Small intestine (tissue), 7 donors: ENCODE data around the gene PDE6A. TPM values are rescaled to one million over a fixed set of nuclear protein-coding genes. Genes with fewer than 3 reads are reported as not detected.
"Not testable (repeated sequence)": the region's sequence is repeated elsewhere in the genome, so short reads cannot be mapped to it uniquely, and the experiment has no call there.

Source experiments
- DNase-seq, 2 donors: peaks; one replicate each; pipeline versions ENCODE4 v3.0.0 to v3.0.0-alpha.2; 2013
- FAIRE-seq: peaks from 2 replicates; lab custom pipeline; 2012; peaks lifted over from hg19 to GRCh38; lab: Jason Lieb, UNC
- H3K27ac ChIP-seq, 3 donors: one replicate each; pipeline ENCODE4 v1.5.1; 2013; ENCODE audit warnings: low read length in 2 of 3, mild to moderate bottlenecking in 2 of 3, control low read depth in 1 of 3, inconsistent platforms in 1 of 3, low read depth in 1 of 3, moderate library complexity in 1 of 3
- H3K27me3 ChIP-seq, 3 donors: one replicate each; pipeline ENCODE4 v1.6.1; 2013; ENCODE audit warnings: low read length in 3 of 3, inconsistent platforms in 1 of 3; ENCODE audit not compliant: control insufficient read depth in 3 of 3, insufficient read depth in 3 of 3
- H3K36me3 ChIP-seq, 3 donors: one replicate each; pipeline ENCODE4 v1.6.1; 2013; ENCODE audit warnings: low read length in 3 of 3, inconsistent platforms in 1 of 3, low read depth in 1 of 3, mild to moderate bottlenecking in 1 of 3, moderate library complexity in 1 of 3; ENCODE audit not compliant: control insufficient read depth in 3 of 3, insufficient read depth in 2 of 3
- H3K4me1 ChIP-seq, 3 donors: one replicate each; pipeline ENCODE4 v1.6.1; 2013; ENCODE audit warnings: low read length in 2 of 3, inconsistent platforms in 1 of 3, low read depth in 1 of 3, mild to moderate bottlenecking in 1 of 3, moderate library complexity in 1 of 3; ENCODE audit not compliant: control insufficient read depth in 3 of 3, insufficient read depth in 2 of 3
- H3K4me3 ChIP-seq, 3 donors: one replicate each; pipeline ENCODE4 v1.5.1; 2013; ENCODE audit warnings: low read length in 3 of 3, control low read depth in 1 of 3, inconsistent platforms in 1 of 3, low read depth in 1 of 3, mild to moderate bottlenecking in 1 of 3, moderate library complexity in 1 of 3
- H3K9me3 ChIP-seq, 2 donors: one replicate each; pipeline ENCODE4 v1.6.1; 2013; ENCODE audit warnings: low read depth in 1 of 2, low read length in 1 of 2; ENCODE audit not compliant: control insufficient read depth in 2 of 2, insufficient read depth in 1 of 2
- WGBS, 3 donors: extraction: QIAGEN DNeasy Blood & Tissue Kit; methylation state at CpG; one replicate each; pipeline ENCODE4 v1.1.7; 2013; 5-methylcytosine and 5-hydroxymethylcytosine counted together
- polyA plus RNA-seq, 4 donors: library from polyadenylated mRNA; stranded (reverse) in 3 of 4; unstranded in 1 of 4; fragments of 200-250 nt in 3 of 4; fragments of 120-200 nt in 1 of 4; gene quantifications; one replicate each; pipeline versions ENCODE4 v1.2.1 to v1.2.3, GENCODE V29; 2013
- donor health status: healthy with polysubstance abuse.
- donor health status: control.
- donor health status: control.
- donor health status: Bipolar disorder and iron deficiency.
- donor health status: healthy.

PDE6A gene
- polyA plus RNA-seq, 4 donors = 0.03 to 1.3 TPM; not detected in 2

GRCh38 chr5:149892594-149892993 is 52.0 kb downstream of the PDE6A start:
- 57 to 77% (median 62%) methylated on average over 5 of the region's 5 CpGs for WGBS, 3 donors
- Histone ChIP-seq H3K4me1 (peaks cover 0 to 4% (median 0%) of the 10 kb centered on the region in 3 donors), H3K9me3 (no peaks in the 10 kb centered on the region), H3K27me3 (no peaks in the 10 kb centered on the region), H3K4me3 (no peak overlapping the region), H3K27ac (no peak overlapping the region), H3K36me3 (no peaks in the 10 kb centered on the region)
- DNase-seq (no peak), FAIRE-seq (no peak)

- no peak for DNase-seq
- H3K36me3 ChIP-seq = peaks cover 0 to 3% (median 0%) of the 10 kb centered on the region in 3 donors
- FAIRE-seq = no peak
- no peak overlapping the region for H3K27ac ChIP-seq
- peaks cover 0 to 2% of the 10 kb centered on the region in 2 donors for H3K9me3 ChIP-seq
- peaks cover 0 to 30% (median 2%) of the 10 kb centered on the region in 3 donors for H3K4me1 ChIP-seq
- 71 to 81% (median 75%) methylated on average over 1 of the region's 1 CpG for WGBS, 3 donors
- H3K27me3 ChIP-seq = no peaks in the 10 kb centered on the region
- H3K4me3 ChIP-seq = no peak overlapping the region
Observed at GRCh38 chr5:149888280-149888679, 56.3 kb downstream of the PDE6A start.

- peaks cover 0 to 2% of the 10 kb centered on the region in 2 donors for H3K9me3 ChIP-seq
- H3K36me3 ChIP-seq = peaks cover 0 to 3% (median 0%) of the 10 kb centered on the region in 3 donors
- H3K4me1 ChIP-seq = peaks cover 0 to 30% (median 2%) of the 10 kb centered on the region in 3 donors
- WGBS, 3 donors = 38 to 56% (median 43%) methylated on average over 10 of the region's 10 CpGs
- DNase-seq = peak; percentile 30 to 73
- H3K27me3 ChIP-seq = no peaks in the 10 kb centered on the region
- peak overlapping the region in 1 of 3 donors; percentile 46 for H3K27ac ChIP-seq
- no peak overlapping the region for H3K4me3 ChIP-seq
- no peak for FAIRE-seq
Observed at GRCh38 chr5:149887622-149888183, 56.9 kb downstream of the PDE6A start.

- Histone ChIP-seq H3K9me3 (peaks cover 0 to 2% of the 10 kb centered on the region in 2 donors), H3K27me3 (no peaks in the 10 kb centered on the region), H3K4me3 (no peak overlapping the region), H3K36me3 (peaks cover 0 to 3% (median 0%) of the 10 kb centered on the region in 3 donors), H3K27ac (peak overlapping the region in 1 of 3 donors; percentile 46), H3K4me1 (peaks cover 0 to 30% (median 2%) of the 10 kb centered on the region in 3 donors)
- no peak for DNase-seq
- 83 to 91% (median 88%) methylated on average over 6 of the region's 6 CpGs for whole genome bisulfite sequencing, 3 donors
- no peak for FAIRE-seq
Observed at GRCh38 chr5:149886692-149887470, 57.7 kb downstream of the PDE6A start.

DNA sequence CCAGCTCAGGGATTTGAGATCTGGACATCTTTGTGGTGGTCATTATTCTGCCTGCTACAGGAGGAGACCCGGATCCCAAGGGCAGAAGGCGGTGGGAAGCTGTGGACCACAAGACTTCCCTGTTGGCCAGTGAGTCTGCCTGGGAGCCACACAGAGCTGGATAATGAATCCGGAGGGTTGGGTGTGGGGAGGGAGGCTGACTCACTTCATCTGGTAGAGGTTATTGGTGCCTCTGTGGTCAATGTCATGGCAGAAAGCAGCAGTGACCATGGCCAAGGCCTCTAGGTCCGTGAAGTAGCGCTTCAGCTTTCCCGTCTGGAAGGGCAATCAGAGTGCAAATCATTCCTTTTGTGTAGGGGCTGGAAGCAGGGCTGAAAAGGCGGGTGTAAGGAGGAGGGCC is 58.5 kb downstream of the PDE6A start:
- Histone ChIP-seq H3K27ac (peak overlapping the region in 1 of 3 donors; percentile 21), H3K9me3 (peaks cover 0 to 2% of the 10 kb centered on the region in 2 donors), H3K4me3 (no peak overlapping the region), H3K4me1 (peaks cover 0 to 30% (median 2%) of the 10 kb centered on the region in 3 donors), H3K27me3 (no peaks in the 10 kb centered on the region), H3K36me3 (peaks cover 0 to 3% (median 0%) of the 10 kb centered on the region in 3 donors)
- FAIRE-seq (no peak), DNase-seq (no peak)
- WGBS, 3 donors = 90 to 94% (median 93%) methylated on average over 7 of the region's 7 CpGs

DNA sequence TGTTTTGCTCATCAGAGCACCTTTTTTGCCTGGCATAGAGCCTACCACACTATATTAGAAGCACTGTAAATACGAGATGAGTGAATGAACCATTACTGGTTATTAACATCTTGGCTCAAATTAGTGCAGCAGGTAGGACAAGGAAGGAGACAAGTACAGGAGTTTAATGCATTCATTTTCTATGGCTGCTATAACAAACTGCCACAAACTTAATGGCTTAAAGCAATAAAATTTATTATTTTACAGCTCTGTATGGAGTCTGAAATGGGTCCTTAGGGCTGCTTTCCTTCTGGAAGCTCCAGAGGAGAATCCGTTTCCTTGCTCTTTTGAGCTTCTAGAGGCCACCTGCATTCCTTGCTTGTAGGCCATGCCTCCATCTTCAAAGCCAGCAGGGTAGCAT is 59.1 kb downstream of the PDE6A start:
- H3K27me3 ChIP-seq = no peaks in the 10 kb centered on the region
- no peak overlapping the region for H3K4me3 ChIP-seq
- 18 to 53% (median 20%) methylated on average over 2 of the region's 2 CpGs for WGBS, 3 donors
- FAIRE-seq (no peak), DNase-seq (peak; percentile 51 to 60)
- H3K4me1 ChIP-seq = peaks cover 0 to 30% (median 2%) of the 10 kb centered on the region in 3 donors
- peaks cover 0 to 3% (median 0%) of the 10 kb centered on the region in 3 donors for H3K36me3 ChIP-seq
- peak overlapping the region in 1 of 3 donors; percentile 25 for H3K27ac ChIP-seq
- H3K9me3 ChIP-seq = peaks cover 0 to 2% of the 10 kb centered on the region in 2 donors

GRCh38 chr5:149883550-149883949 is 61.0 kb downstream of the PDE6A start:
- WGBS, 3 donors = 92 to 98% (median 95%) methylated on average over 2 of the region's 2 CpGs

GRCh38 chr5:149882633-149883032 is 62.0 kb downstream of the PDE6A start:
- H3K27me3 ChIP-seq, H3K36me3 ChIP-seq, H3K4me3 ChIP-seq, FAIRE-seq, H3K9me3 ChIP-seq, H3K27ac ChIP-seq, DNase-seq: not testable (repeated sequence)
- 90 to 93% (median 92%) methylated on average over 10 of the region's 10 CpGs for WGBS, 3 donors
- H3K4me1 ChIP-seq = peaks cover 0 to 34% (median 2%) of the 10 kb centered on the region in 3 donors

More at GRCh38 chr5:149883550-149883949, 61.0 kb downstream of the PDE6A start:
- Histone ChIP-seq H3K27ac (no peak overlapping the region), H3K4me1 (peaks cover 0 to 30% (median 2%) of the 10 kb centered on the region in 3 donors), H3K27me3 (no peaks in the 10 kb centered on the region), H3K36me3 (peaks cover 0 to 3% (median 0%) of the 10 kb centered on the region in 3 donors), H3K9me3 (peaks cover 0 to 2% of the 10 kb centered on the region in 2 donors), H3K4me3 (no peak overlapping the region)
- FAIRE-seq (no peak), DNase-seq (no peak)
